A549 (cell line): Measurements from ENCODE around the gene HDDC2.

ENCODE experiments used
- CHD4 ChIP-seq: fragments of 200-600 bp; sonication (generic); IDR thresholded peaks from 2 replicates; pipeline ENCODE4 v1.6.1; 2016; ENCODE audit warnings: antibody characterized with exemption, mild to moderate bottlenecking, borderline replicate concordance
- EP300 ChIP-seq, 2 experiments: fragments of >200 bp; sonication (Bioruptor Twin); formaldehyde crosslinking; IDR thresholded peaks; 2 replicates in 1 of 2; 3 replicates in 1 of 2; pipeline ENCODE4 v1.6.1; 2016 to 2017
- ESRRA ChIP-seq: fragments of 150-350 bp; IDR thresholded peaks from 2 replicates; pipeline ENCODE4 v1.6.1; 2014; ENCODE audit warnings: mild to moderate bottlenecking, low read length, borderline replicate concordance
- HEYL ChIP-seq: fragments of 250-450 bp; sonication (Bioruptor Pico); IDR thresholded peaks from 2 replicates; pipeline ENCODE4 v1.8.0; 2021; ENCODE audit warnings: mild to moderate bottlenecking, moderate library complexity
- POLR2AphosphoS2 ChIP-seq: conservative IDR thresholded peaks from 2 replicates; pipeline ENCODE4 v1.6.1; 2012; ENCODE audit warnings: low read length, improper control_type of control experiment, inconsistent platforms
- TF ChIP-seq, protein P1 (sequence below): IDR thresholded peaks from 2 replicates; pipeline ENCODE4 v1.6.1; 2012; ENCODE audit warnings: low read depth, borderline replicate concordance
- TF ChIP-seq, protein P2 (sequence below): fragments of >200 bp; sonication (Bioruptor Twin); formaldehyde crosslinking; IDR thresholded peaks from 3 replicates; pipeline ENCODE4 v1.5.1; 2016
- TF ChIP-seq, protein P3 (sequence below): fragments of 200-600 bp; sonication (generic); IDR thresholded peaks from 2 replicates; pipeline ENCODE4 v1.6.1; 2016; ENCODE audit warnings: antibody characterized with exemption, mild to moderate bottlenecking, moderate library complexity
- TF ChIP-seq, protein P4 (sequence below): IDR thresholded peaks from 2 replicates; pipeline ENCODE4 v1.6.1; 2012

DNA sequence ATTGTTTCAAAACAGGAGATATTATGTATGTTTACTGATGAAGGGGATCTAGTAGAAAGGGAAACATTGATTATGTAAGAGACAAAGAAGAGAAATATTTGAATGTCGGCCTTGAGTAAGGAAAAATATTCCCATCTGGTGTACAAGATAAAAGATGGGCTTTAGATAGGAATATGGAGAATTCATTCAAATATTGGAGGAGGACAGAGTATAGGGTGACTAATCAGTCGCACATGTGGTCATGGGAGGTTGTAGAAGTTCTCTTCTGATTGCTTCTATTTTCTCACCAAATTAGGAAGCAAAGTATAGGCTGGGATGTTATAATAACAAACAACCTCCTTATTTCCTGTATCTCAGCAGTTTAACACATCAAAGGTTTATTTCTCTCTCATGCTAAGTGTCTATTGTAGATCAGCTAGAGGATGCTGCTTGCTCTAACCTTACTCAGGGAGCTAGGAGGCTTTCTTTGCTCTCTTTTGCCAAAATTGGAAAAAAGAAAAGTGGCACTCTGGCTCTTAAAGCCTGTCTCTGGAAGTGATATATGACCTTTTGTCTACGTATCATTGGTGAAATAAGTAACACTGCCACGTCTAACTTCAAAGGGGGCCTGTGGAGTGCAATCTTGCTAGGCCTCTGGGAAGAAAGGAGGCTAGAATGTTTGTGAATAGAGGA, 1.2 kb upstream of the HDDC2 start:
- TF ChIP-seq, protein P1, sequence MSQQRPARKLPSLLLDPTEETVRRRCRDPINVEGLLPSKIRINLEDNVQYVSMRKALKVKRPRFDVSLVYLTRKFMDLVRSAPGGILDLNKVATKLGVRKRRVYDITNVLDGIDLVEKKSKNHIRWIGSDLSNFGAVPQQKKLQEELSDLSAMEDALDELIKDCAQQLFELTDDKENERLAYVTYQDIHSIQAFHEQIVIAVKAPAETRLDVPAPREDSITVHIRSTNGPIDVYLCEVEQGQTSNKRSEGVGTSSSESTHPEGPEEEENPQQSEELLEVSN = no peak
- TF ChIP-seq, protein P2, sequence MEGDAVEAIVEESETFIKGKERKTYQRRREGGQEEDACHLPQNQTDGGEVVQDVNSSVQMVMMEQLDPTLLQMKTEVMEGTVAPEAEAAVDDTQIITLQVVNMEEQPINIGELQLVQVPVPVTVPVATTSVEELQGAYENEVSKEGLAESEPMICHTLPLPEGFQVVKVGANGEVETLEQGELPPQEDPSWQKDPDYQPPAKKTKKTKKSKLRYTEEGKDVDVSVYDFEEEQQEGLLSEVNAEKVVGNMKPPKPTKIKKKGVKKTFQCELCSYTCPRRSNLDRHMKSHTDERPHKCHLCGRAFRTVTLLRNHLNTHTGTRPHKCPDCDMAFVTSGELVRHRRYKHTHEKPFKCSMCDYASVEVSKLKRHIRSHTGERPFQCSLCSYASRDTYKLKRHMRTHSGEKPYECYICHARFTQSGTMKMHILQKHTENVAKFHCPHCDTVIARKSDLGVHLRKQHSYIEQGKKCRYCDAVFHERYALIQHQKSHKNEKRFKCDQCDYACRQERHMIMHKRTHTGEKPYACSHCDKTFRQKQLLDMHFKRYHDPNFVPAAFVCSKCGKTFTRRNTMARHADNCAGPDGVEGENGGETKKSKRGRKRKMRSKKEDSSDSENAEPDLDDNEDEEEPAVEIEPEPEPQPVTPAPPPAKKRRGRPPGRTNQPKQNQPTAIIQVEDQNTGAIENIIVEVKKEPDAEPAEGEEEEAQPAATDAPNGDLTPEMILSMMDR = no peak
- TF ChIP-seq, protein P3, sequence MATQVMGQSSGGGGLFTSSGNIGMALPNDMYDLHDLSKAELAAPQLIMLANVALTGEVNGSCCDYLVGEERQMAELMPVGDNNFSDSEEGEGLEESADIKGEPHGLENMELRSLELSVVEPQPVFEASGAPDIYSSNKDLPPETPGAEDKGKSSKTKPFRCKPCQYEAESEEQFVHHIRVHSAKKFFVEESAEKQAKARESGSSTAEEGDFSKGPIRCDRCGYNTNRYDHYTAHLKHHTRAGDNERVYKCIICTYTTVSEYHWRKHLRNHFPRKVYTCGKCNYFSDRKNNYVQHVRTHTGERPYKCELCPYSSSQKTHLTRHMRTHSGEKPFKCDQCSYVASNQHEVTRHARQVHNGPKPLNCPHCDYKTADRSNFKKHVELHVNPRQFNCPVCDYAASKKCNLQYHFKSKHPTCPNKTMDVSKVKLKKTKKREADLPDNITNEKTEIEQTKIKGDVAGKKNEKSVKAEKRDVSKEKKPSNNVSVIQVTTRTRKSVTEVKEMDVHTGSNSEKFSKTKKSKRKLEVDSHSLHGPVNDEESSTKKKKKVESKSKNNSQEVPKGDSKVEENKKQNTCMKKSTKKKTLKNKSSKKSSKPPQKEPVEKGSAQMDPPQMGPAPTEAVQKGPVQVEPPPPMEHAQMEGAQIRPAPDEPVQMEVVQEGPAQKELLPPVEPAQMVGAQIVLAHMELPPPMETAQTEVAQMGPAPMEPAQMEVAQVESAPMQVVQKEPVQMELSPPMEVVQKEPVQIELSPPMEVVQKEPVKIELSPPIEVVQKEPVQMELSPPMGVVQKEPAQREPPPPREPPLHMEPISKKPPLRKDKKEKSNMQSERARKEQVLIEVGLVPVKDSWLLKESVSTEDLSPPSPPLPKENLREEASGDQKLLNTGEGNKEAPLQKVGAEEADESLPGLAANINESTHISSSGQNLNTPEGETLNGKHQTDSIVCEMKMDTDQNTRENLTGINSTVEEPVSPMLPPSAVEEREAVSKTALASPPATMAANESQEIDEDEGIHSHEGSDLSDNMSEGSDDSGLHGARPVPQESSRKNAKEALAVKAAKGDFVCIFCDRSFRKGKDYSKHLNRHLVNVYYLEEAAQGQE = no peak
- TF ChIP-seq, protein P4, sequence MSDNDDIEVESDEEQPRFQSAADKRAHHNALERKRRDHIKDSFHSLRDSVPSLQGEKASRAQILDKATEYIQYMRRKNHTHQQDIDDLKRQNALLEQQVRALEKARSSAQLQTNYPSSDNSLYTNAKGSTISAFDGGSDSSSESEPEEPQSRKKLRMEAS = no peak
- TF ChIP-seq CHD4 (no peak), POLR2AphosphoS2 (no peak), HEYL (CRISPR knock-in tag) (no peak), EP300 (IDR thresholded peaks at IDR 0.05) (no peak), ESRRA (no peak)
